GM18508 (cell line): ENCODE data around the gene PIP5K1B.

Source experiments
- ATAC-seq: cut with Tn5 transposase; IDR thresholded peaks from one replicate; pipeline ENCODE4 v1.9.1; 2021; ENCODE audit warnings: moderate number of reproducible peaks; ENCODE audit not compliant: insufficient read depth, unreplicated experiment

PIP5K1B gene

GRCh38 chr9:69004836-69005235 lies 299.8 kb downstream of the PIP5K1B start:
- no peak for ATAC-seq

GRCh38 chr9:69009708-69010107 lies 304.7 kb downstream of the PIP5K1B start:
- ATAC-seq = no peak

- no peak for ATAC-seq
Observed at GRCh38 chr9:69012696-69013381, 307.8 kb downstream of the PIP5K1B start.

- no peak for ATAC-seq
Observed at GRCh38 chr9:69013382-69013727, 308.3 kb downstream of the PIP5K1B start.

GRCh38 chr9:69014013-69014412 lies 309.0 kb downstream of the PIP5K1B start, which contains the start of gene PRKACG:
TSS of gene PRKACG (minus strand) at chr9:69014113. CDS start at chr9:69014092, 21 bp downstream.
- no peak for ATAC-seq

- ATAC-seq = no peak
Observed at GRCh38 chr9:69016191-69017096, 311.4 kb downstream of the PIP5K1B start.

- no peak for ATAC-seq
Observed at GRCh38 chr9:69018737-69019136, 313.7 kb downstream of the PIP5K1B start.

- no peak for ATAC-seq
Observed at GRCh38 chr9:69019808-69020207, 314.8 kb downstream of the PIP5K1B start.

- no peak for ATAC-seq
Observed at GRCh38 chr9:69020301-69021145, 315.5 kb downstream of the PIP5K1B start.

GRCh38 chr9:69023650-69024049 lies 318.6 kb downstream of the PIP5K1B start:
- ATAC-seq = no peak

- ATAC-seq = no peak
Observed at GRCh38 chr9:69027355-69028097, 322.5 kb downstream of the PIP5K1B start.

GRCh38 chr9:69028754-69029153 lies 323.7 kb downstream of the PIP5K1B start:
- no peak for ATAC-seq

GRCh38 chr9:69029535-69029934 lies 324.5 kb downstream of the PIP5K1B start:
- ATAC-seq = no peak

- ATAC-seq = no peak
Observed at GRCh38 chr9:69030851-69031645, 326.0 kb downstream of the PIP5K1B start.

GRCh38 chr9:69034071-69034470 lies 329.0 kb downstream of the PIP5K1B start:
- ATAC-seq = no peak

GRCh38 chr9:69035438-69036308 lies 330.6 kb downstream of the PIP5K1B start, which contains the start of gene FXN:
TSS of gene FXN (plus strand) at chr9:69035752. CDS start at chr9:69035783, 31 bp downstream.
- ATAC-seq = peak; percentile 84

- ATAC-seq = peak; percentile 22
Observed at GRCh38 chr9:69036309-69036708, 331.3 kb downstream of the PIP5K1B start.

GRCh38 chr9:69036799-69037198 lies 331.8 kb downstream of the PIP5K1B start:
- no peak for ATAC-seq
